ENCODE results near the gene ATL1.

The ATL1 gene

DNA sequence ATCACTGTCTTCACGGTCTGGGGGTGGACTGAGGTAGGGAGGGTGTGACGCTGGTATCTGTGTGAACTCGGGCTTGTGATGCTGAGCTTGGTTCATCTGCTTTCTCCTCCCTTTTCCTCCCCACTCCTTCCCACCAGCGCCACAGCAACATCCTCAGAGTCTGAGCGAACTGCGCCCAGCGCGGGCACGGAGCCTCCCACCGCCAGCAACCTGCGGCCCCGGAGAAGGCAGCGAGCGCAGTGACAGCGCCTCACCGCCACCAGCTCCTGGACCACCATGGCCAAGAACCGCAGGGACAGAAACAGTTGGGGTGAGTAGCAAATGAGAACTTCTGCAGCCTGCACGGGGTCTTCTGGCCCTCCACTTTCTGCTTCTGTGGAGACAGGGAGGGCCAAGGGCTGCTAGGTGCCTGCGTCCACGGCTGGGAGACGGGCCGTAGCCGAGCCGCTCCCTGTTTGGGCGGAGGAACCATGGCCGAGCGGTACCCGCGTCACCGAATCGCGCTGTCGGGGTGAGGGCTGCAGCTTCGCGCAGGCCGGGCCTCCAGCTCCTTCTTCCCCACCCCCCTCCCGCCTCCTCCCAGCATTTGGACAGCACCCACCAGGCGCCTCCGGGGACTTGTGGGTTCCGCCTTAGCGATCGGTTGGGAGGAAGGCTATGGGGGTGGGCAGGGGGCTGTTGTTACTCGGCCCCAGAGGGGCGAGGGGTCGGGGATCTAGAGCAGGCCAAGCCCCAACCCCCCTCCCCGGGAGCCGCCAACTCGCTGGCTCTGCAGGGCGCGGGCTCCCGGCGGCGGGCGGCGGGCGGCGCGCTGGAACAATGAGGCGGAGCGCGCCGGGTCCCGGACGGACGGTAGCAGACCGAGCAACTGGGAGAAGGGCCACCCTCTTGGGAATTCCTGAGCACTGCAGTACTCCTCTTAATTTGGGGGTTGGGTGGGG is at the start of gene ATL1:
ATL1 (plus strand) TSS at position 156 of the 941 bp plus-strand sequence; CDS start at position 277, 121 bp downstream.
- DNase-seq (ENCODE audit: low spot score): peak; percentile 91

DNA sequence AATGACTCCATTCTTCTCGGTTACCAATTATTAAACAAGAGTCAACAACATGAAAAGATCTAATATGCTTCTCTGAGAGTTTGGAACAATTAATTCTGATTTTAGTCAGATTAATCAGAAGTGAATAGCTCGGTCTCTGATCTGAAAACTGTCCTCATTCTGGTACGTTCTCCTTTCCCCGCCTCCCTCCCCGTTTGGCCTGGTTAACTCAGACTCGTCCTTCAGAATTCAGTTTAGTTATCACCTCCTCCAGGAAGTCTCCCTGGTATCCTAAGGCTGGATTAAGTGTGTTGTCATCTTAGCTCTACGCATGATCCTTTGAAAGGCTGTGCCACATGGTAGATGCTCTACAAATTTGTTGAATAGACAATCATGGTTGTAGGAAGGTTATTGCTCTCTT is 49.8 kb upstream of the ATL1 start:
- no peak for DNase-seq (ENCODE audit: low spot score)

DNA sequence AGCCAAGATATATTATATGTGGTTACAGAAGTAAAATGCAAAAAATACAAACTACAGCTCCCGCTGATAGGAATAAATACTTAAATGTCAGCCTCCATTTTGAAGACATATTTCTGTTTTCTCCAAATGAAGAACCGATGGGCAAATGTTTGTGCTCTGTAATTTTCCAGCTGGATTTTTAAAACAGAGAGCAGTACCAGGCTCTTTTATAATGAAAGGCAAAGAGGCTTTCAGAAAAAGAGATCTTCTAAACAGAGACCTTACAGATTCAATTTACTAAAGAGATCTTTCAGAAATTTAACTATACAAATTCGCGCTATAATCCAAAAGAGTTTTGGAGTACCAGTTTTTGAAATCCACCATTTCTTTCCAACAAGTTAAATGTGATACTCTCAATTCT is 47.5 kb upstream of the ATL1 start:
- DNase-seq (ENCODE audit: low spot score): no peak

- no peak for DNase-seq (ENCODE audit: low spot score)
Observed at GRCh38 chr14:50516091-50516490, 43.9 kb upstream of the ATL1 start.

DNA sequence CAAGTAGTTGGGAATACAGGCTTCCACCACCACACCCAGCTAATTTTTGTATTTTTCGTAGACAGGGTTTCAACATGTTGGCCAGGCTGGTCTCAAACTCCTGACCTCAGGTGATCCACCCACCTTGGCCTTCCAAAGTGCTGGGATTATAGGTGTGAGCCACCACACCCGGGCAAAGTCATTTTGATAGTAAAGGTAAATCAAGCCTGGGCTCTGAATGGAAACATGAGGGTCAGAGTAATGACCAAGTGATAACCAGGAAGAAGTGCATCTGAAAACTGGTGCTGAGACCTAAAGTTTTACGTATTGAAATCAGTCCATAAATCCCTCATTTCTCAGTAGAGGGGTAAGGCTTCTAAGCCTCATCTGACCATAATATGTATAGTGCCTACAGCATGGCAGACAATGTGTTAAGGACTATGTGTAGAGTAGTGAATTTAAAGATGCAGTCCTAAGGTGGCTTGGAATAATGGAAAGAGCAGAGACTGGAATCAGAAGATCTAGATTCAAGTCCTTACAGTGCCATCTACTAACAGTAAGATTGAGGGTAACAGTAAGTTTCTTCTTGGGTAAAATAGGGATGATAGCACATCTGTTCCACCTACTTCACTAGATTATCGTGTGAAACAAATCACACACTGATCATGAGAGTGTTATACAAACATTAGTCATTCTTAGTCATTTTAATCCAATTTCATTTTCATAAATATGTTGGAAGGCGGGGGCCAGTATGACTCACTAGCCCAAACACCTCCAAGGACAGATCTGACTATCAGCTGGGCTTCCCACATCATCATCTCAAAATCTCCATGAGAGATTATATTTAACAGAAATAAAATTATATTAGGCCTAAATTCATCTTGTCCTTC is 38.8 kb upstream of the ATL1 start:
- peak; percentile 56 for DNase-seq (ENCODE audit: low spot score)

GRCh38 chr14:50521912-50522341 is 38.0 kb upstream of the ATL1 start:
- DNase-seq (ENCODE audit: low spot score): no peak

- DNase-seq (ENCODE audit: low spot score): no peak
Observed at GRCh38 chr14:50523271-50524041, 36.5 kb upstream of the ATL1 start.

DNA sequence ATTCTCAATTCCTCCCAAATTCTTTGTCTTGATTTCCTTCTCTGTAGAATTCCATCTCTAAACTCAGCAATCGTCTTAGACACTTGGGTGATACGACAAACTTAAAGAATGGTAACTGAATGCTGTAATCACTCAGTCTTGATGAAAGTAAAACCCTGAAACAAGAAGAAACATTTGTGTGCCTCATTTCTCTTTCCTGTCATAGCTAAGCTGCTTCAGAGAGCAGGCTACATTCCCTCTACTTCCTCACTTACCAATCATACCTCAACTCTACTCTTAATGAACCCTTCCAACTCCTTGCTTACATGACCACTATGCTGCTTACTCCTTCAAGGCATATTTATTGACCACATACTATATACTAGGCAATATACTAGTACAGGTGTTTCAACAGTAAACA is 35.9 kb upstream of the ATL1 start:
- no peak for DNase-seq (ENCODE audit: low spot score)

DNA sequence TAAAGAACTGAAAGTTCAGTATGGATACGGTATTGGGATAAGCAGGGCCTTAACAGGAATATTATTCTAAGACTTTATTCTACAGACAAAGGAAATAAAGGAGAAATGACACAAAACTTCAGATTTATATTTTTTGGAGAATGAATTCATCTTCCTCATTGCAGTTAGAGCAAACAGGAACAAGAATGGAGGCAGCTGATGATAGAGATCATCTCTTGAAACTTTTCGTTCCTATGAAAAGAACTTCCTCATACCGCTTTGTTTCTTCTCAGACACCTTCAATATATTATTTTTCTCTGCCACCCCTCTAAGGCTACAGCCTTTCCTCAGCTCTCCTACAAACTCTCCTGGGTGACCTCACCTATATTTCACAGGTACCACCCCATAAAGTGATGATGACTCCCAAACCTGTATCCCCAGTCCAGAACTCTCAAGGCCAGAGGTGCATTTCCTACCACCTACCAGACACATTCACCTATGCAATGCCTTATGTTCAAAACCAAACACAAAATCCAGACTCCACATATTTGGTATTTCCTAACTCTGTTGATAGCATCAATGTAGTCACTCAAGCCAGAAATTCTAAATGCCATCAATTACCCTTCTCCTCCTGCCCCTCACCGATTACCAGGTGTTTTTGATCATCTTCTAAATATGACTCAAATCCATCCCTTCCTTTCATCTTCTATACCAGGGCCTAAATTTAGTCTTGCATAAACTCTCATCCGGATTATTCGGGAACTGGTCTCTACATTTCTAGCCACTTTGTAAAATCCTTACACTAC is 35.0 kb upstream of the ATL1 start:
- DNase-seq (ENCODE audit: low spot score): no peak

GRCh38 chr14:50528000-50528399 is 31.9 kb upstream of the ATL1 start:
- DNase-seq (ENCODE audit: low spot score): no peak

DNA sequence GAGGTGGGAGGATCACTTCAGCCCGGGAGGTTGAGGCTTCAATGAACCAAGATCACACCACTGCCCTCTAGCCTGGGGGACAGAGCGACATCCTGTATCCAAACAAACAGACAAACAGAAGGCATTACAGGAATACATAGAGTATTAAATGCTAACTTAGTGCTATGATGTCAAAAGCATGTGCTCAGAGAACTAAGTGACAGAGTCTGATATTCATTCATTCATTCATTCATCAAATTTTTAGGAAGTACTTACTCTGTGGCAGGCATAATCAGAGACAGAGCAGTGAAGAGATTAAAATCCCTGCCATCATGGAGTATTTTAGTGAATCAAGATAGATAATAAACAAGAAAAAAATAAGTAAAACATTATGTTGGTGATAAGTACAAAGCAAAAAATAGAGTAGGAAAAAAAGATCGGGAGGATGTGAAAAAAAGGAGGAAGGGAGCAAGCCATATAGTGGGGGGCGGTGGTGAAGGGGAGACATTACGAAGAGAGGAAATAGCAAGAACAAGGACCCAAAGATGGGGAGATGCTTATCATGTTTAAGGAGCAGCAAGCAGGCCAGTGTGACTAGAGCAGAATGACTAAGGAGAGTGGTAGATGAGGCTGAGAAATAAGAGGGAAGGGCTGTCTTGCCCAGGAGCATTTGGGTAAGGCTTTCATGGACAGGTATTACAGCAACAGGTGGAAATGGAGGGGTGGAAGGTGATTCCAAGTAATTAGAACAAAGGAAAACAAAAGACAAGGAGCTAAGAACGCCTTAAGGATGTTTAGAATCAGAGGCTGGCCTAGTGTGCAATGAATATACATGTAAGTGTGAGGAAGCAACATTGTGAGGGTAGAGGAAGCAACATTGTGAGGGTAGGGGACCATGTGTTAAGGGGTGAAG is 30.4 kb upstream of the ATL1 start:
- no peak for DNase-seq (ENCODE audit: low spot score)

DNA sequence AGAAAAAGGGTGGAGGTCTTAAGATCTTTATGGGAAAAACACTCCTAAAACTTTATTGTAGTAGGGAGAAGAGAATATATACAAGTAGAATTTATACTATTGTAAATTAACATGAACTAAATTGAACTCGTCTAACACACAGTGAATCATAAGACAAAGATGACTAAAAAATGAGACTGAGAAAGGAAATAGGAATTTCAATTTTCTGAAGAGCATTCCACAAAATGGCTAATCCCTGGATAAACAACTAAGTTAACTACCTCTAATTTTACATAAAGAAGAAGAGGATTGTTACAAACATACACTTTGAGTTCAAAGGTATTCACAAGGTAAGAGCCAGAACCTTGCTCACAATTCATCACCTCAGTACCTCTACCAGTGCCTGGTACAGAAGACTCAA is 29.6 kb upstream of the ATL1 start:
- no peak for DNase-seq (ENCODE audit: low spot score)

DNA sequence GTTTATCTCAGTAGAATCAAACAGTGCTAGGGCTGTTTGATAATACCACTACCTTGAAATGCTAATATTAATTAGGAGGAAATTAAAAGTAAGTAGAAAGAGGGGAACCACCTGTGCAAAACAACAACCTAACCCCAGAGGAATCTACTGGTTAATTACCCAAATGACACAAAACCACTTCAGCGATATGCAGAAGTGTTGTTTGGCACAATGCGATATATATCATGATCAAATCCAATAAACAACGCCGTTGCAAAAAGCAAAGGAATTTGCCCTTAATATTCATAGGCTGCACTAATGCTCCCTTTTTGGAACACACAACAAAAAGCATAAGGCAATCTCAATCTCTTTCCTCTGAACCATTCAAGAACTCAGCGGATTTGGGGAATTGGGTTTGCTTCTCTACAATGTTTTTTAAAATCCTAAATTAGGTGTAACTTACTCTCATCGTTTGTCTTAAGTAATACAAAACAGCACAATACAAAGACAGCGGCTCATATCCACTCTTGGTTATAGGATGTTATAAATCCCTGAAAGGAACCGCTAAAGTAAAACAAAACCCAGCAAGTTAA is 29.1 kb upstream of the ATL1 start:
- no peak for DNase-seq (ENCODE audit: low spot score)

DNA sequence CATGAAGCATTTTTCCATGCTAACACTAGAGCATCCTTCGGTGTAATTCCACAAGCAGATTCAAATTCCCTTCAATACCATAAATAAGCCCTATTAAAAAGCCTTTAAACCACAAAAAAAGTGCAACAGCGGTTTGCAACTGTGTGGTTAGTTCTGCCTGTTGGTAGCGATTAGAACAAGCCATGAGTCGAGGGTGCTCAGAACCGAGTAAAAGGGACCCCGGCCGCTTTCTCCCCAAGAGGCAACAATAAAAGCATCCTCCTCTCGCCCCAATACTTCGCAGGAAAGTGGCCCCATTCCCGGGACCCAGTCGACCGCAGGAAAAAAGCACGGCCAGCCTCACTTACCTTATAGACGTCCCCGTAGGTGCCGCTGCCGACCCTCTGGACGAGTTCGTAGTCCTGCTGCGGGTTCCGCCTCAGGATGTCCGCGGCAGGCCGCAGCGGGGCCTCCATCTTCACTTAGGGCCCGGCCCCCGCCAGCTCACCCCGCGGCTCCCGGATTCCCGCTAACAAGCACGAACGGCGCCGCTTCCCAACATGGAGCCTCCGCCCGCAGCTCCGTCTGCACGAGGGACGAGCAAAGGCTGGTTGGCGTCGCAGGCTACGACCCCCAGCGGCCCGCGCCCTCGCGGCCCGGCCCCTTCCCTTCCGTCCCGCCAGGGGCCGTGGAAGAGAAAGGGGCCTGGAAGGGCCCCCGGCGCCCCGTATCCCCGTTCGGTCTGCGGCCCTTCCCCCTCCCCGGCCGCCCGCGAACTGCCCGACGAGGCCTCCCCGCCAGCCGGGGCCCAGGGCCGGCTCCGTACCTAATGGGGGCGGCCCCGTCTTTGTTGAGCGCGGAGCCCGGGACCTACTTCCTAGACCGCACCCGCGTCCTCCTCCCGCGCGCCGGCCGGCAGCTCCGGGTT is 28.1 kb upstream of the ATL1 start:
- peak; percentile 32 for DNase-seq (ENCODE audit: low spot score)

DNA sequence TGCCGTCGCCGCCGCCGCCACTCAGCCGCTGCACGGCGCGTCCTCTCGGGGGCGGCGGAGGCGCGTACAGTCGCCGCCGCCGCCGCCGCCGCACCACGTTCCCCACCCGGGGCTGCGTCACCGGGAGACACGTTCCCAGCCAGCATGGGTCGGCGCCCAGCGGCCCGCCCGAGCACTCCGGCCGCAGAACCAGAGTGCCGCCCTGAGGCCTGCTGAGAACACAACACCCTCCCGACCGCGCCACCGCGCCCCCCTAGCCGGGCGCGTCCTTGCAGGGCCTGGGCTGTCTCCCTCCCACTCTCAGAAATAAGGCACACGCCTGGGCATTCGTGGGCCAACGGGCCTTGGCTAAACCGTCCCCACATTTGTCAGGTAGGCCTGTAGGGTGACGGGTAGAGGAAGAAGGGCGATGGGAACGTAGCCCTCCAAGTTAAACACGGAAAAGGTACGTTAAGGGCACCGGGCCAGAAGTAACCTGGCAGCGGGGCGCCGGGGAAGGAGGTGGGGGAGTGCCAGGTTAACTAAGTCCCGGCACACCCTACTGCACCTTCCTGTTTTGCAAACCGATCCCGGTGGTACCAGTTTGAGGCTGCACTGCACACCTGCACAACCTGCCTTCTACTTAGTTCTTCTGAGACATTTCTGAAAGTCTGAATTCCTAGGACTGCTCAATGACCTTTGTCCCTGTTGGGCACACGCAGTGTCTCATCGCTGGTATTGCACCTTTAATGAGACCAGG is 27.3 kb upstream of the ATL1 start, which contains the start of gene MAP4K5:
MAP4K5 (minus strand) TSS at position 68 of the 739 bp plus-strand sequence. CDS start 520 bp downstream, outside the sequence.
- DNase-seq (ENCODE audit: low spot score): peak; percentile 94

- DNase-seq (ENCODE audit: low spot score): no peak
Observed at GRCh38 chr14:50533241-50533705, 26.7 kb upstream of the ATL1 start.

- DNase-seq (ENCODE audit: low spot score): peak; percentile 33
Observed at GRCh38 chr14:50533806-50534205, 26.1 kb upstream of the ATL1 start.

GRCh38 chr14:50534416-50534815 is 25.5 kb upstream of the ATL1 start:
- no peak for DNase-seq (ENCODE audit: low spot score)
